Neural cell (in vitro differentiated cells): Measurements from ENCODE around the gene FCHSD2. TPM values are rescaled to one million over a fixed set of nuclear protein-coding genes. Genes with fewer than 3 reads are reported as not detected.

Experiments used
- H2AFZ ChIP-seq: fragments of 200-600, 300-800 bp; sonication (generic), shearing (Covaris generic); 2 replicates; pipeline ENCODE4 v1.6.0; 2014; ENCODE audit warnings: low read depth, mild to moderate bottlenecking, antibody characterized with exemption, low read length, moderate library complexity
- H3F3A ChIP-seq: fragments of 200-600 bp; shearing (Covaris generic); 2 replicates; pipeline ENCODE4 v1.6.1; 2016; ENCODE audit warnings: mild to moderate bottlenecking, moderate library complexity, mixed read lengths, antibody characterized with exemption, low read length; ENCODE audit not compliant: insufficient read depth, poor library complexity, severe bottlenecking
- H3K27ac ChIP-seq: fragments of 200-600, 300-800 bp; sonication (generic), shearing (Covaris generic); 2 replicates; pipeline ENCODE4 v1.5.1; 2014; ENCODE audit warnings: mild to moderate bottlenecking, low read length, moderate library complexity
- H3K27me3 ChIP-seq: fragments of 300-800, 200-600 bp; sonication (generic), shearing (Covaris generic); 2 replicates; pipeline ENCODE4 v1.6.0; 2014; ENCODE audit warnings: mild to moderate bottlenecking, low read depth, low read length, moderate library complexity; ENCODE audit not compliant: insufficient read depth
- H3K36me3 ChIP-seq: fragments of 300-800, 200-600 bp; sonication (generic), shearing (Covaris generic); 2 replicates; pipeline ENCODE4 v1.5.1; 2014; ENCODE audit warnings: mild to moderate bottlenecking, antibody characterized with exemption, low read length, moderate library complexity; ENCODE audit not compliant: insufficient read depth
- H3K4me2 ChIP-seq: fragments of 300-800, 200-600 bp; sonication (generic), shearing (Covaris generic); 2 replicates; pipeline ENCODE4 v1.6.0; 2014; ENCODE audit warnings: mild to moderate bottlenecking, low read length
- H3K4me3 ChIP-seq: fragments of 300-800, 200-600 bp; sonication (generic), shearing (Covaris generic); 2 replicates; pipeline ENCODE4 v1.5.1; 2014; ENCODE audit warnings: mild to moderate bottlenecking, low read length, moderate library complexity
- H3K79me2 ChIP-seq: fragments of 200-600 bp; shearing (Covaris generic); replicated peaks from 2 replicates; pipeline ENCODE4 v1.6.0; 2014; ENCODE audit warnings: mild to moderate bottlenecking, low read length, moderate library complexity; ENCODE audit not compliant: insufficient read depth
- H3K9ac ChIP-seq: fragments of 300-800, 200-600 bp; sonication (generic), shearing (Covaris generic); 2 replicates; pipeline ENCODE4 v1.6.1; 2016; ENCODE audit warnings: mild to moderate bottlenecking, low read length, mixed read lengths
- H3K9me2 ChIP-seq: fragments of 200-600 bp; shearing (Covaris generic); 2 replicates; pipeline ENCODE4 v1.6.1; 2016; ENCODE audit warnings: mild to moderate bottlenecking, low read length, mixed read lengths; ENCODE audit not compliant: insufficient read depth
- H3K9me3 ChIP-seq: fragments of 200-600, 300-800 bp; sonication (generic), shearing (Covaris generic); 2 replicates; pipeline ENCODE4 v1.6.1; 2016; ENCODE audit warnings: mild to moderate bottlenecking, mixed run types, low read length, moderate library complexity, mixed read lengths
- H4K20me1 ChIP-seq: fragments of 200-600 bp; shearing (Covaris generic); 2 replicates; pipeline ENCODE4 v1.6.1; 2016; ENCODE audit warnings: mild to moderate bottlenecking, mixed run types; ENCODE audit not compliant: insufficient read depth
- CTCF ChIP-seq: fragments of 450-650 bp; IDR thresholded peaks from 2 replicates; pipeline ENCODE4 v1.5.1; 2014; ENCODE audit warnings: antibody characterized with exemption, mild to moderate bottlenecking, moderate library complexity; ENCODE audit not compliant: poor library complexity, severe bottlenecking
- EP300 ChIP-seq: fragments of 450-650 bp; conservative IDR thresholded peaks from 2 replicates; pipeline ENCODE4 v1.6.1; 2014; ENCODE audit warnings: antibody characterized with exemption, mild to moderate bottlenecking, moderate library complexity; ENCODE audit not compliant: poor library complexity, severe bottlenecking
- EZH2 ChIP-seq: fragments of 200-600, 300-800 bp; shearing (Covaris generic), sonication (generic); IDR thresholded peaks from 2 replicates; pipeline ENCODE4 v1.6.1; 2014; ENCODE audit warnings: antibody characterized with exemption, low read length, borderline replicate concordance, mild to moderate bottlenecking; ENCODE audit not compliant: insufficient read depth, poor library complexity, severe bottlenecking
- MXI1 ChIP-seq: fragments of 450-650 bp; conservative IDR thresholded peaks from 2 replicates; pipeline ENCODE4 v1.6.1; 2014; ENCODE audit warnings: antibody characterized with exemption, mild to moderate bottlenecking; ENCODE audit not compliant: poor library complexity, severe bottlenecking
- POLR2AphosphoS5 ChIP-seq: IDR thresholded peaks from 2 replicates; pipeline ENCODE4 v1.6.1; 2012
- RAD21 ChIP-seq: fragments of 450-650 bp; conservative IDR thresholded peaks from 2 replicates; pipeline ENCODE4 v1.6.1; 2014; ENCODE audit warnings: antibody characterized with exemption, mild to moderate bottlenecking, moderate library complexity
- REST ChIP-seq: IDR thresholded peaks from 2 replicates; pipeline ENCODE4 v1.6.1; 2012; ENCODE audit warnings: borderline replicate concordance
- SMC3 ChIP-seq: fragments of 450-650 bp; conservative IDR thresholded peaks from 2 replicates; pipeline ENCODE4 v1.6.1; 2014; ENCODE audit warnings: antibody characterized with exemption, mild to moderate bottlenecking, moderate library complexity; ENCODE audit not compliant: poor library complexity
- TAF1 ChIP-seq: IDR thresholded peaks from 2 replicates; pipeline ENCODE4 v1.6.1; 2012; ENCODE audit warnings: low read depth
- polyA plus RNA-seq: library from polyadenylated mRNA; depleted of rRNA; stranded (reverse); fragments of >200 nt; gene quantifications from 2 replicates; pipeline ENCODE4 v1.2.3, GENCODE V29; 2014

FCHSD2 gene
- polyA plus RNA-seq, 1 donor from 2014 or later = 40.8 TPM

DNA sequence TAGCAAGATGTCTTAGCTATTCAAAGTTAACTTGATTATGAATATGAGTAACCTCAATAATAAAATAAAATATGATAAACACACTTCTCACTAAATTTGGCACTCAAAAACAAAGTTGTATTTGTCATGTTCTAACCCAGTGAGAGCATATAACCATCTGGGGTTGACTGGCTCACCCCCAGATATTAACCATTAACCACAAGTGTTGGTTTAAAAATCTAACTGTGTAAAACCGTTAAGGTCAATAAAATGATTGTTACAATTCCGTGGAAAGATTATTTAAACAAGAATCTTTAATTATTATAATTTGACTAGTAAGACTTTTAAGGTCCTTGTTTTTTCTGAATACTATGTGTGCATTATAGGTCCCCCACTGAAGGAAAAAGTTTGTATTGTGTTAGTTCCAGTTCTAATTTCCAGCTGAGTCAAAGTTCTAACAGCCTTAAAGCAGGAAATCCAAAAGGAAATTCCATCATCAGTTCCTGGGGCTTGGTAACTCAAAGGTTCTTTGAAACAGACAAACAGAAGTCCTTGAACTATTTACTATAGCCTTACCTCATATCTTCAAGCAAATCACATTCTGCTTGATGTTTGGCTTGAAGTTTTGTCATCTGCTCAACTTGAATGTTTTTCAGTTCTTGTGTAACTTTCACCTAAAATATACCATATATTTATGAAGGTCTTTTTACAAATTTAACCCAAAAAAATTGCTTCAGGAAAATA, 2.5 kb downstream of the FCHSD2 start:
- Histone ChIP-seq H3K4me2 (peak overlapping the region; percentile 67), H3K4me3 (peak overlapping the region; percentile 97), H3K27me3 (no peaks in the 10 kb centered on the region), H2AFZ (no peak overlapping the region), H3F3A (peaks cover 3% of the 10 kb centered on the region), H3K27ac (peak overlapping the region; percentile 94), H3K9ac (peak overlapping the region; percentile 95), H3K79me2 (peaks cover 53% of the 10 kb centered on the region), H3K36me3 (no peaks in the 10 kb centered on the region), H3K9me3 (no peaks in the 10 kb centered on the region), H3K9me2 (no peaks in the 10 kb centered on the region), H4K20me1 (no peaks in the 10 kb centered on the region)
- TF ChIP-seq POLR2AphosphoS5 (no peak), CTCF (no peak), MXI1 (no peak), EZH2 (no peak), REST (no peak), TAF1 (no peak), RAD21 (no peak), EP300 (no peak)

DNA sequence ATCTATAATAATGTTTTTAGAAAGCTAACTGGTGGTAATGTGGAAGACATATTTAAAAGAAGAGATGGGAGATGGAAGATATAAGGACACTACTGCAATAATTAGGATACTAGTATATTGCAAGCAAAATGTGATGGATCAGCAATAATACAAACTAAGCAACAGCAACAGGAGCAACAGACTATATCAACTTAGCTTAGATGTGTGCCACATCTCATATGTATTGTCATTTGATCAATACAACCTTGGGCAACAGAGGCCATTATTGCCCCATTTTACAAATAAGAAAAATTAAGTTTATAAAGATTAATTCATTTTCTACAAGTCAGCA, 4.2 kb downstream of the FCHSD2 start:
- Histone ChIP-seq H3K9ac (no peak overlapping the region), H3K27ac (no peak overlapping the region), H3K79me2 (peaks cover 56% of the 10 kb centered on the region), H3K4me3 (peak overlapping the region; percentile 10), H3K9me3 (no peaks in the 10 kb centered on the region), H3K36me3 (no peaks in the 10 kb centered on the region), H2AFZ (no peak overlapping the region), H3K27me3 (no peaks in the 10 kb centered on the region), H3F3A (peaks cover 3% of the 10 kb centered on the region), H3K4me2 (no peak overlapping the region), H4K20me1 (no peaks in the 10 kb centered on the region), H3K9me2 (no peaks in the 10 kb centered on the region)
- TF ChIP-seq SMC3 (no peak), CTCF (no peak)
